ENCODE measurements around the gene COG5.

The COG5 gene

GRCh38 chr7:107330478-107330877 lies 233.2 kb downstream of the COG5 start:
- Histone ChIP-seq H3K4me3 (no peak overlapping the region), H3K27me3 (no peaks in the 10 kb centered on the region), H3K36me3 (no peaks in the 10 kb centered on the region), H3K9ac (no peak overlapping the region), H3K9me3 (peaks cover 8% of the 10 kb centered on the region; the same call in 1 of the 2 replicates), H3K4me1 (peaks cover 13% of the 10 kb centered on the region), H3K27ac (no peak overlapping the region), H3K4me2 (no peak overlapping the region), H4K20me1 (no peaks in the 10 kb centered on the region)
- TF ChIP-seq Cebpa-rat (IDR thresholded peaks at IDR 0.05), result no peak

GRCh38 chr7:107327986-107328569 lies 235.6 kb downstream of the COG5 start:
- no peaks in the 10 kb centered on the region for H3K27me3 ChIP-seq
- no peaks in the 10 kb centered on the region for H4K20me1 ChIP-seq
- H3K4me2 ChIP-seq, result no peak overlapping the region
- no peak overlapping the region for H3K4me3 ChIP-seq
- TF ChIP-seq Cebpa-rat (IDR thresholded peaks at IDR 0.05), result no peak
- H3K9ac ChIP-seq, result no peak overlapping the region
- peaks cover 8% of the 10 kb centered on the region; the same call in 1 of the 2 replicates for H3K9me3 ChIP-seq
- peaks cover 8% of the 10 kb centered on the region for H3K4me1 ChIP-seq
- H3K36me3 ChIP-seq, result peaks cover 4% of the 10 kb centered on the region; the same call in 1 of the 2 replicates
- H3K27ac ChIP-seq, result no peak overlapping the region

- no peak for TF ChIP-seq Cebpa-rat (IDR thresholded peaks at IDR 0.05)
- Histone ChIP-seq H3K9ac (no peak overlapping the region), H3K4me1 (no peaks in the 10 kb centered on the region), H3K4me3 (no peak overlapping the region), H3K27ac (no peak overlapping the region), H3K27me3 (no peaks in the 10 kb centered on the region), H4K20me1 (no peaks in the 10 kb centered on the region), H3K4me2 (no peak overlapping the region), H3K36me3 (peaks cover 4% of the 10 kb centered on the region; the same call in 1 of the 2 replicates), H3K9me3 (peaks cover 8% of the 10 kb centered on the region; the same call in 1 of the 2 replicates)
Measured at GRCh38 chr7:107326061-107326460, 237.7 kb downstream of the COG5 start.

GRCh38 chr7:107322015-107322414 lies 241.7 kb downstream of the COG5 start:
- no peak for TF ChIP-seq Cebpa-rat (IDR thresholded peaks at IDR 0.05)
- no peaks in the 10 kb centered on the region for H4K20me1 ChIP-seq
- no peak overlapping the region for H3K27ac ChIP-seq
- H3K27me3 ChIP-seq, result no peaks in the 10 kb centered on the region
- no peak overlapping the region for H3K9ac ChIP-seq
- no peak overlapping the region for H3K4me2 ChIP-seq
- no peak overlapping the region for H3K4me3 ChIP-seq
- no peaks in the 10 kb centered on the region for H3K4me1 ChIP-seq
- H3K36me3 ChIP-seq, result peaks cover 4% of the 10 kb centered on the region; the same call in 1 of the 2 replicates
- peaks cover 5% of the 10 kb centered on the region; the same call in 1 of the 2 replicates for H3K9me3 ChIP-seq

GRCh38 chr7:107321611-107322010 lies 242.1 kb downstream of the COG5 start:
- H3K36me3 ChIP-seq, result peaks cover 5% of the 10 kb centered on the region; the same call in 1 of the 2 replicates
- no peak for TF ChIP-seq Cebpa-rat (IDR thresholded peaks at IDR 0.05)
- no peak overlapping the region for H3K4me2 ChIP-seq
- H3K4me1 ChIP-seq, result no peaks in the 10 kb centered on the region
- H4K20me1 ChIP-seq, result no peaks in the 10 kb centered on the region
- peaks cover under 1% of the 10 kb centered on the region; the same call in 1 of the 2 replicates for H3K9me3 ChIP-seq
- no peaks in the 10 kb centered on the region for H3K27me3 ChIP-seq
- no peak overlapping the region for H3K4me3 ChIP-seq
- H3K27ac ChIP-seq, result no peak overlapping the region
- H3K9ac ChIP-seq, result no peak overlapping the region

GRCh38 chr7:107319724-107320228 lies 243.9 kb downstream of the COG5 start:
- Histone ChIP-seq H3K9me3 (no peaks in the 10 kb centered on the region), H4K20me1 (no peaks in the 10 kb centered on the region), H3K4me3 (no peak overlapping the region), H3K4me2 (no peak overlapping the region), H3K9ac (no peak overlapping the region), H3K4me1 (no peaks in the 10 kb centered on the region), H3K36me3 (peaks cover 9% of the 10 kb centered on the region; the same call in 1 of the 2 replicates), H3K27me3 (no peaks in the 10 kb centered on the region), H3K27ac (no peak overlapping the region)
- TF ChIP-seq Cebpa-rat (IDR thresholded peaks at IDR 0.05), result no peak

GRCh38 chr7:107318523-107319160 lies 245.1 kb downstream of the COG5 start:
- no peaks in the 10 kb centered on the region for H3K4me1 ChIP-seq
- no peak overlapping the region for H3K4me2 ChIP-seq
- no peak overlapping the region for H3K27ac ChIP-seq
- H3K36me3 ChIP-seq, result peaks cover 9% of the 10 kb centered on the region; the same call in 1 of the 2 replicates
- H3K27me3 ChIP-seq, result no peaks in the 10 kb centered on the region
- H3K9me3 ChIP-seq, result no peaks in the 10 kb centered on the region
- no peak for TF ChIP-seq Cebpa-rat (IDR thresholded peaks at IDR 0.05)
- H3K9ac ChIP-seq, result no peak overlapping the region
- no peaks in the 10 kb centered on the region for H4K20me1 ChIP-seq
- H3K4me3 ChIP-seq, result no peak overlapping the region

GRCh38 chr7:107315716-107316220 lies 248.0 kb downstream of the COG5 start:
- H4K20me1 ChIP-seq, result no peaks in the 10 kb centered on the region
- H3K9ac ChIP-seq, result no peak overlapping the region
- H3K4me1 ChIP-seq, result no peaks in the 10 kb centered on the region
- no peak overlapping the region for H3K27ac ChIP-seq
- H3K27me3 ChIP-seq, result no peaks in the 10 kb centered on the region
- no peak overlapping the region for H3K4me2 ChIP-seq
- H3K36me3 ChIP-seq, result 0 out of 2 replicates have a peak, but pooled peaks cover 5% of the 10 kb centered on the region
- no peaks in the 10 kb centered on the region for H3K9me3 ChIP-seq
- no peak for TF ChIP-seq Cebpa-rat (IDR thresholded peaks at IDR 0.05)
- no peak overlapping the region for H3K4me3 ChIP-seq

- 0 out of 2 replicates have a peak, but pooled peaks cover 5% of the 10 kb centered on the region for H3K36me3 ChIP-seq
- H3K9ac ChIP-seq, result no peak overlapping the region
- TF ChIP-seq Cebpa-rat (IDR thresholded peaks at IDR 0.05), result no peak
- H3K27me3 ChIP-seq, result no peaks in the 10 kb centered on the region
- H3K9me3 ChIP-seq, result no peaks in the 10 kb centered on the region
- H4K20me1 ChIP-seq, result no peaks in the 10 kb centered on the region
- H3K27ac ChIP-seq, result no peak overlapping the region
- H3K4me3 ChIP-seq, result no peak overlapping the region
- no peaks in the 10 kb centered on the region for H3K4me1 ChIP-seq
- no peak overlapping the region for H3K4me2 ChIP-seq
Measured at GRCh38 chr7:107313355-107313754, 250.4 kb downstream of the COG5 start.

GRCh38 chr7:107312418-107312817 lies 251.3 kb downstream of the COG5 start:
- H3K27me3 ChIP-seq, result no peaks in the 10 kb centered on the region
- no peak overlapping the region for H3K4me3 ChIP-seq
- H3K27ac ChIP-seq, result no peak overlapping the region
- TF ChIP-seq Cebpa-rat (IDR thresholded peaks at IDR 0.05), result no peak
- H3K4me2 ChIP-seq, result no peak overlapping the region
- no peaks in the 10 kb centered on the region for H3K4me1 ChIP-seq
- H3K36me3 ChIP-seq, result 0 out of 2 replicates have a peak, but pooled peaks cover 5% of the 10 kb centered on the region
- H4K20me1 ChIP-seq, result no peaks in the 10 kb centered on the region
- H3K9ac ChIP-seq, result no peak overlapping the region
- no peaks in the 10 kb centered on the region for H3K9me3 ChIP-seq
